HG03354 (cell line): ENCODE data around the gene ALPK3.

Source experiments
- ATAC-seq: cut with Tn5 transposase; IDR thresholded peaks from one replicate; pipeline ENCODE4 v1.9.1; 2021; ENCODE audit warnings: mild to moderate bottlenecking; ENCODE audit not compliant: unreplicated experiment, poor library complexity, severe bottlenecking

The ALPK3 gene

GRCh38 chr15:84797801-84798200, 19.4 kb upstream of the ALPK3 start:
- ATAC-seq = no peak

GRCh38 chr15:84798436-84798946, 18.7 kb upstream of the ALPK3 start:
- no peak for ATAC-seq

- no peak for ATAC-seq
Measured at GRCh38 chr15:84799511-84800187, 17.5 kb upstream of the ALPK3 start.

GRCh38 chr15:84800365-84800806, 16.8 kb upstream of the ALPK3 start:
- ATAC-seq = no peak

GRCh38 chr15:84804005-84804900, 12.9 kb upstream of the ALPK3 start:
- ATAC-seq = no peak

GRCh38 chr15:84805221-84805620, 11.9 kb upstream of the ALPK3 start:
- no peak for ATAC-seq

- no peak for ATAC-seq
Measured at GRCh38 chr15:84807228-84807627, 9.9 kb upstream of the ALPK3 start.

- ATAC-seq = no peak
Measured at GRCh38 chr15:84810073-84810840, 6.9 kb upstream of the ALPK3 start.

- no peak for ATAC-seq
Measured at GRCh38 chr15:84811151-84811550, 6.0 kb upstream of the ALPK3 start.

- ATAC-seq = no peak
Measured at GRCh38 chr15:84811828-84812227, 5.3 kb upstream of the ALPK3 start.

GRCh38 chr15:84812842-84813241, 4.3 kb upstream of the ALPK3 start:
- ATAC-seq = no peak

- ATAC-seq = no peak
Measured at GRCh38 chr15:84813435-84813834, 3.7 kb upstream of the ALPK3 start.

- no peak for ATAC-seq
Measured at GRCh38 chr15:84813931-84814330, 3.2 kb upstream of the ALPK3 start.

- no peak for ATAC-seq
Measured at GRCh38 chr15:84814916-84815315, 2.2 kb upstream of the ALPK3 start.

GRCh38 chr15:84817466-84818081, 418 bp downstream of the ALPK3 start:
- no peak for ATAC-seq

GRCh38 chr15:84818261-84819131, 1.3 kb downstream of the ALPK3 start:
- ATAC-seq = no peak

- no peak for ATAC-seq
Measured at GRCh38 chr15:84819291-84819768, 2.2 kb downstream of the ALPK3 start.

- no peak for ATAC-seq
Measured at GRCh38 chr15:84819791-84820190, 2.6 kb downstream of the ALPK3 start.
